Transverse colon (tissue), 4 donors: ENCODE measurements around the gene CCM2L. TPM values are rescaled to one million over a fixed set of nuclear protein-coding genes. Genes with fewer than 3 reads are reported as not detected.

ENCODE experiments used
- DNase-seq: peaks from one replicate; pipeline ENCODE4 v3.0.0-alpha.2; 2019
- H3K27ac ChIP-seq, 4 donors: fragments of 200-600 bp; sonication (generic); 2 replicates each; pipeline ENCODE4 v1.5.1; 2016 to 2018; ENCODE audit warnings: inconsistent platforms in 4 of 4
- H3K27me3 ChIP-seq: fragments of 200-600 bp; sonication (generic); 2 replicates; pipeline ENCODE4 v1.5.1; 2017; ENCODE audit warnings: inconsistent platforms
- H3K36me3 ChIP-seq, 4 donors: fragments of 200-600 bp; sonication (generic); 2 replicates each; pipeline ENCODE4 v1.5.1; 2017 to 2019; ENCODE audit warnings: inconsistent platforms in 4 of 4
- H3K4me1 ChIP-seq, 4 donors: fragments of 200-600 bp; sonication (generic); 2 replicates each; pipeline ENCODE4 v1.5.1; 2017 to 2020; ENCODE audit warnings: inconsistent platforms in 4 of 4
- H3K4me3 ChIP-seq, 4 donors: fragments of 200-600 bp; sonication (generic); 1 replicate in 1 of 4; 2 replicates in 3 of 4; pipeline versions ENCODE4 v1.5.1 to v1.6.1; 2017 to 2019; ENCODE audit warnings: inconsistent platforms in 4 of 4
- H3K9me3 ChIP-seq, 2 donors: fragments of 200-600 bp; sonication (generic); 2 replicates each; pipeline ENCODE4 v1.5.1; 2017 to 2019; ENCODE audit warnings: inconsistent platforms in 2 of 2
- EP300 ChIP-seq: sonication (generic); formaldehyde crosslinking; IDR thresholded peaks from one replicate; pipeline ENCODE4 v1.6.1; 2017; ENCODE audit warnings: antibody characterized with exemption, low read depth
- POLR2A ChIP-seq: fragments of 450-650 bp; IDR thresholded peaks from one replicate; pipeline ENCODE4 v1.6.1; 2016; ENCODE audit warnings: antibody characterized with exemption, mild to moderate bottlenecking, moderate library complexity
- POLR2AphosphoS5 ChIP-seq, 3 donors: sonication (generic); formaldehyde crosslinking; IDR thresholded peaks; one replicate each; pipeline ENCODE4 v1.6.1; 2016; ENCODE audit warnings: antibody characterized with exemption in 3 of 3
- WGBS, 2 donors: methylation state at CpG; one replicate each; pipeline ENCODE4 v1.1.5; 2018; ENCODE audit warnings: low coverage in 1 of 2; 5-methylcytosine and 5-hydroxymethylcytosine counted together
- in situ Hi-C, 4 donors: fragments of 200-750 bp; cut with MboI; loops; one replicate each; pipeline versions ENCODE4 v1.15.0 to v1.15.1; 2017; ENCODE audit warnings: low sequenced_read_pairs in 3 of 4, low pct_ligation_motif_present in 1 of 4, low pct_unique_long_range_greater_than_20kb in 1 of 4
- intact Hi-C: fragments of 100-400 bp; cut with DNase I; formaldehyde crosslinking; loops from one replicate; pipeline ENCODE4 v1.15.1; 2023; ENCODE audit warnings: low total_unique reads
- total RNA-seq, 4 donors: library from RNA; depleted of rRNA; stranded (reverse); fragments of >200 nt; gene quantifications; one replicate each; pipeline ENCODE4 v1.1.0, GENCODE V29; 2016
- TF ChIP-seq, protein P1 (sequence below), 5 experiments: fragments of 200-600 bp in 3 of 5; fragments of 450-650 bp in 2 of 5; sonication (generic) in 3 of 5; IDR thresholded peaks; 1 replicate in 2 of 5; 2 replicates in 3 of 5; pipeline ENCODE4 v1.5.1; 2016 to 2017; ENCODE audit warnings: antibody characterized with exemption in 5 of 5, inconsistent platforms in 3 of 5, mild to moderate bottlenecking in 2 of 5, moderate library complexity in 1 of 5

The CCM2L gene
- total RNA-seq, 4 donors from 2014 or later, result 1.7 to 4.9 (median 3.0) TPM

- Histone ChIP-seq H3K36me3 (no peaks in the 10 kb centered on the region), H3K27me3 (peaks cover 50% of the 10 kb centered on the region), H3K9me3 (no peaks in the 10 kb centered on the region), H3K4me1 (no peaks in the 10 kb centered on the region), H3K4me3 (no peak overlapping the region), H3K27ac (no peak overlapping the region)
- WGBS, 2 donors, result 25 to 76% methylated on average over 1 to 4 of the region's 4 CpGs
- intact Hi-C loops (loop anchor here (10.0 kb wide), 1 partner anchor 213 kb away; no protein-coding TSS in a partner anchor), in situ Hi-C loops (no loop called here)
- TF ChIP-seq EP300 (no peak), POLR2A (no peak), POLR2AphosphoS5 (IDR thresholded peaks at IDR 0.05) (no peak)
- TF ChIP-seq, protein P1, sequence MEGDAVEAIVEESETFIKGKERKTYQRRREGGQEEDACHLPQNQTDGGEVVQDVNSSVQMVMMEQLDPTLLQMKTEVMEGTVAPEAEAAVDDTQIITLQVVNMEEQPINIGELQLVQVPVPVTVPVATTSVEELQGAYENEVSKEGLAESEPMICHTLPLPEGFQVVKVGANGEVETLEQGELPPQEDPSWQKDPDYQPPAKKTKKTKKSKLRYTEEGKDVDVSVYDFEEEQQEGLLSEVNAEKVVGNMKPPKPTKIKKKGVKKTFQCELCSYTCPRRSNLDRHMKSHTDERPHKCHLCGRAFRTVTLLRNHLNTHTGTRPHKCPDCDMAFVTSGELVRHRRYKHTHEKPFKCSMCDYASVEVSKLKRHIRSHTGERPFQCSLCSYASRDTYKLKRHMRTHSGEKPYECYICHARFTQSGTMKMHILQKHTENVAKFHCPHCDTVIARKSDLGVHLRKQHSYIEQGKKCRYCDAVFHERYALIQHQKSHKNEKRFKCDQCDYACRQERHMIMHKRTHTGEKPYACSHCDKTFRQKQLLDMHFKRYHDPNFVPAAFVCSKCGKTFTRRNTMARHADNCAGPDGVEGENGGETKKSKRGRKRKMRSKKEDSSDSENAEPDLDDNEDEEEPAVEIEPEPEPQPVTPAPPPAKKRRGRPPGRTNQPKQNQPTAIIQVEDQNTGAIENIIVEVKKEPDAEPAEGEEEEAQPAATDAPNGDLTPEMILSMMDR (IDR thresholded peaks at IDR 0.05), result no peak
- no peak for DNase-seq
Measured at GRCh38 chr20:32037929-32038328, 27.7 kb downstream of the CCM2L start.

- Histone ChIP-seq H3K27ac (no peak overlapping the region), H3K9me3 (no peaks in the 10 kb centered on the region), H3K4me3 (no peak overlapping the region), H3K27me3 (peaks cover 28% of the 10 kb centered on the region), H3K36me3 (no peaks in the 10 kb centered on the region), H3K4me1 (no peaks in the 10 kb centered on the region)
- in situ Hi-C loops (no loop called here), intact Hi-C loops (no loop called here)
- WGBS, 2 donors, result 33% methylated on average over 10 of the region's 10 CpGs; no CpG with 5 or more reads in 1 of the 2 donors
- no peak for TF ChIP-seq POLR2AphosphoS5 (IDR thresholded peaks at IDR 0.05)
- no peak for TF ChIP-seq EP300
- no peak for TF ChIP-seq POLR2A
- DNase-seq, result peak; percentile 30
Measured at GRCh38 chr20:32040142-32040953, 30.1 kb downstream of the CCM2L start.

- no peak overlapping the region for H3K4me3 ChIP-seq
- intact Hi-C loops, result no loop called here
- H3K27ac ChIP-seq, result no peak overlapping the region
- in situ Hi-C loops, result no loop called here
- no peak for DNase-seq
- H3K4me1 ChIP-seq, result peaks cover 0 to 2% (median 0%) of the 10 kb centered on the region in 4 donors
- no peaks in the 10 kb centered on the region for H3K36me3 ChIP-seq
- no peak for TF ChIP-seq EP300
- TF ChIP-seq POLR2AphosphoS5 (IDR thresholded peaks at IDR 0.05), result no peak
- TF ChIP-seq, protein P1 (IDR thresholded peaks at IDR 0.05), result no peak
- TF ChIP-seq POLR2A, result no peak
- no peaks in the 10 kb centered on the region for H3K9me3 ChIP-seq
- H3K27me3 ChIP-seq, result peaks cover 29% of the 10 kb centered on the region
- WGBS, 2 donors, result 49 to 77% methylated on average over 3 of the region's 3 CpGs
Measured at GRCh38 chr20:32045999-32046398, 35.8 kb downstream of the CCM2L start.

- in situ Hi-C loops, result no loop called here
- Histone ChIP-seq H3K27ac (no peak overlapping the region), H3K27me3 (peaks cover 62% of the 10 kb centered on the region), H3K4me1 (peaks cover 0 to 17% (median 9%) of the 10 kb centered on the region in 4 donors), H3K9me3 (no peaks in the 10 kb centered on the region), H3K36me3 (no peaks in the 10 kb centered on the region), H3K4me3 (no peak overlapping the region)
- WGBS, 2 donors, result 90 to 96% methylated on average over 3 to 4 of the region's 4 CpGs
- TF ChIP-seq POLR2A (no peak), POLR2AphosphoS5 (IDR thresholded peaks at IDR 0.05) (no peak), EP300 (no peak)
- TF ChIP-seq, protein P1 (IDR thresholded peaks at IDR 0.05), result no peak
- intact Hi-C loops, result no loop called here
- no peak for DNase-seq
Measured at GRCh38 chr20:32050324-32050841, 40.1 kb downstream of the CCM2L start.
